GM12873 (cell line): ENCODE results near the gene MINDY4B.

Experiments used
- TF ChIP-seq, protein P1 (sequence below): IDR thresholded peaks from 2 replicates; pipeline ENCODE4 v1.5.1; 2012; ENCODE audit warnings: low read depth, mild to moderate bottlenecking, moderate library complexity, low read length, control low read depth; ENCODE audit not compliant: insufficient read depth; ENCODE audit errors: missing control alignments

Gene MINDY4B

GRCh38 chr3:150822636-150823035, 82.6 kb downstream of the MINDY4B start:
- TF ChIP-seq, protein P1, sequence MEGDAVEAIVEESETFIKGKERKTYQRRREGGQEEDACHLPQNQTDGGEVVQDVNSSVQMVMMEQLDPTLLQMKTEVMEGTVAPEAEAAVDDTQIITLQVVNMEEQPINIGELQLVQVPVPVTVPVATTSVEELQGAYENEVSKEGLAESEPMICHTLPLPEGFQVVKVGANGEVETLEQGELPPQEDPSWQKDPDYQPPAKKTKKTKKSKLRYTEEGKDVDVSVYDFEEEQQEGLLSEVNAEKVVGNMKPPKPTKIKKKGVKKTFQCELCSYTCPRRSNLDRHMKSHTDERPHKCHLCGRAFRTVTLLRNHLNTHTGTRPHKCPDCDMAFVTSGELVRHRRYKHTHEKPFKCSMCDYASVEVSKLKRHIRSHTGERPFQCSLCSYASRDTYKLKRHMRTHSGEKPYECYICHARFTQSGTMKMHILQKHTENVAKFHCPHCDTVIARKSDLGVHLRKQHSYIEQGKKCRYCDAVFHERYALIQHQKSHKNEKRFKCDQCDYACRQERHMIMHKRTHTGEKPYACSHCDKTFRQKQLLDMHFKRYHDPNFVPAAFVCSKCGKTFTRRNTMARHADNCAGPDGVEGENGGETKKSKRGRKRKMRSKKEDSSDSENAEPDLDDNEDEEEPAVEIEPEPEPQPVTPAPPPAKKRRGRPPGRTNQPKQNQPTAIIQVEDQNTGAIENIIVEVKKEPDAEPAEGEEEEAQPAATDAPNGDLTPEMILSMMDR = no peak
